ENCODE results near the gene KDM6A.
A peak's percentile ranks its signal among the peaks of the same experiment; 100 is the strongest.

The KDM6A gene

GRCh38 chrX:44952329-44953027, 79.5 kb downstream of the KDM6A start:
- H3K27ac ChIP-seq, result no peak overlapping the region
- DNase-seq (ENCODE audit: low read depth, low spot score), result no peak

GRCh38 chrX:44953734-44954502, 80.9 kb downstream of the KDM6A start:
- DNase-seq (ENCODE audit: low read depth, low spot score), result no peak
- no peak overlapping the region for H3K27ac ChIP-seq

GRCh38 chrX:44954562-44954961, 81.6 kb downstream of the KDM6A start:
- DNase-seq (ENCODE audit: low read depth, low spot score), result no peak
- no peak overlapping the region for H3K27ac ChIP-seq

GRCh38 chrX:44957848-44958247, 84.9 kb downstream of the KDM6A start:
- H3K27ac ChIP-seq, result no peak overlapping the region
- no peak for DNase-seq (ENCODE audit: low read depth, low spot score)

GRCh38 chrX:44958480-44958879, 85.5 kb downstream of the KDM6A start:
- no peak for DNase-seq (ENCODE audit: low read depth, low spot score)
- no peak overlapping the region for H3K27ac ChIP-seq

- DNase-seq (ENCODE audit: low read depth, low spot score), result no peak
- no peak overlapping the region for H3K27ac ChIP-seq
These were observed 89.0 kb downstream of the KDM6A start for GRCh38 chrX:44961817-44962607.

- DNase-seq (ENCODE audit: low read depth, low spot score), result no peak
- no peak overlapping the region for H3K27ac ChIP-seq
These were observed 90.0 kb downstream of the KDM6A start for GRCh38 chrX:44962944-44963343.

- no peak for DNase-seq (ENCODE audit: low read depth, low spot score)
- no peak overlapping the region for H3K27ac ChIP-seq
These were observed 94.2 kb downstream of the KDM6A start for GRCh38 chrX:44967221-44967620.

GRCh38 chrX:44970709-44971108, 97.7 kb downstream of the KDM6A start:
- DNase-seq (ENCODE audit: low read depth, low spot score), result no peak
- H3K27ac ChIP-seq, result no peak overlapping the region

- DNase-seq (ENCODE audit: low read depth, low spot score), result no peak
- H3K27ac ChIP-seq, result no peak overlapping the region
These were observed 98.7 kb downstream of the KDM6A start for GRCh38 chrX:44971674-44972073.

GRCh38 chrX:44972132-44972531, 99.1 kb downstream of the KDM6A start:
- no peak overlapping the region for H3K27ac ChIP-seq
- no peak for DNase-seq (ENCODE audit: low read depth, low spot score)

GRCh38 chrX:44973420-44973932, 100.5 kb downstream of the KDM6A start:
- H3K27ac ChIP-seq, result peak overlapping the region; percentile 70
- DNase-seq (ENCODE audit: low read depth, low spot score), result no peak

GRCh38 chrX:44974451-44974850, 101.5 kb downstream of the KDM6A start:
- peak overlapping the region; percentile 70 for H3K27ac ChIP-seq
- DNase-seq (ENCODE audit: low read depth, low spot score), result peak; percentile 14

- peak; percentile 16 for DNase-seq (ENCODE audit: low read depth, low spot score)
- peak overlapping the region; percentile 70 for H3K27ac ChIP-seq
These were observed 102.8 kb downstream of the KDM6A start for GRCh38 chrX:44975666-44976263.

GRCh38 chrX:44978976-44979375, 106.0 kb downstream of the KDM6A start:
- DNase-seq (ENCODE audit: low read depth, low spot score), result no peak
- no peak overlapping the region for H3K27ac ChIP-seq

GRCh38 chrX:44980403-44980802, 107.4 kb downstream of the KDM6A start:
- DNase-seq (ENCODE audit: low read depth, low spot score), result no peak
- H3K27ac ChIP-seq, result no peak overlapping the region

- no peak for DNase-seq (ENCODE audit: low read depth, low spot score)
- no peak overlapping the region for H3K27ac ChIP-seq
These were observed 107.9 kb downstream of the KDM6A start for GRCh38 chrX:44980883-44981282.

GRCh38 chrX:44989995-44990770, 117.2 kb downstream of the KDM6A start:
- no peak overlapping the region for H3K27ac ChIP-seq
- no peak for DNase-seq (ENCODE audit: low read depth, low spot score)

- DNase-seq (ENCODE audit: low read depth, low spot score), result no peak
These were observed 119.8 kb downstream of the KDM6A start for GRCh38 chrX:44992775-44993174.

GRCh38 chrX:44996277-44996676, 123.3 kb downstream of the KDM6A start:
- H3K27ac ChIP-seq, result no peak overlapping the region

More at GRCh38 chrX:44992775-44993174, 119.8 kb downstream of the KDM6A start:
- no peak overlapping the region for H3K27ac ChIP-seq

More at GRCh38 chrX:44996277-44996676, 123.3 kb downstream of the KDM6A start:
- DNase-seq (ENCODE audit: low read depth, low spot score), result no peak
